H1 (cell line): ENCODE data around the gene FXYD7.

Experiments used
- CHD1 ChIP-seq: IDR thresholded peaks from 2 replicates; pipeline ENCODE4 v1.6.1; 2012; ENCODE audit warnings: low read depth, low read length, improper control_type of control experiment
- CHD2 ChIP-seq: IDR thresholded peaks from 2 replicates; pipeline ENCODE4 v1.6.1; 2012; ENCODE audit warnings: low read length, improper control_type of control experiment
- CTCF ChIP-seq, 3 experiments: IDR thresholded peaks; 1 replicate in 2 of 3; 2 replicates in 1 of 3; pipeline versions ENCODE4 v1.5.1 to v1.6.1; 2011; ENCODE audit warnings: low read length in 3 of 3, mild to moderate bottlenecking in 3 of 3, inconsistent platforms in 2 of 3, low read depth in 1 of 3, moderate library complexity in 1 of 3; ENCODE audit not compliant: insufficient read depth in 1 of 3; ENCODE audit errors: control extremely low read depth in 1 of 3
- EP300 ChIP-seq, 2 experiments: IDR thresholded peaks; 1 replicate in 1 of 2; 2 replicates in 1 of 2; pipeline ENCODE4 v1.6.1; 2011 to 2012; ENCODE audit warnings: low read depth in 2 of 2, low read length in 2 of 2, mild to moderate bottlenecking in 2 of 2, borderline replicate concordance in 1 of 2, inconsistent platforms in 1 of 2, moderate library complexity in 1 of 2
- MAX ChIP-seq: IDR thresholded peaks from 2 replicates; pipeline ENCODE4 v1.6.1; 2012; ENCODE audit warnings: inconsistent platforms
- POLR2A ChIP-seq, 2 experiments: IDR thresholded peaks; 1 replicate in 1 of 2; 2 replicates in 1 of 2; pipeline ENCODE4 v1.6.1; 2011; ENCODE audit warnings: low read depth in 2 of 2, low read length in 2 of 2, mild to moderate bottlenecking in 2 of 2; ENCODE audit errors: control extremely low read depth in 1 of 2
- SIN3A ChIP-seq, 2 experiments: IDR thresholded peaks in 1 of 2; conservative IDR thresholded peaks in 1 of 2; 2 replicates each; pipeline ENCODE4 v1.6.1; 2011 to 2012; ENCODE audit warnings: low read length in 2 of 2, improper control_type of control experiment in 1 of 2, low read depth in 1 of 2, mild to moderate bottlenecking in 1 of 2
- TAF1 ChIP-seq: IDR thresholded peaks from 2 replicates; pipeline ENCODE4 v1.6.1; 2011; ENCODE audit warnings: mild to moderate bottlenecking, low read depth, low read length
- TCF12 ChIP-seq: IDR thresholded peaks from 2 replicates; pipeline ENCODE4 v1.6.1; 2011; ENCODE audit warnings: low read depth, mild to moderate bottlenecking, low read length

GRCh38 chr19:35109395-35110112, 33.5 kb upstream of the FXYD7 start:
- TF ChIP-seq MAX (no peak), CHD2 (no peak), SIN3A (conservative IDR thresholded peaks at IDR 0.05 in 1 of 2, IDR thresholded peaks at IDR 0.05 in 1 of 2; ENCODE audit: low read depth in 1 of 2, low read length in 2 of 2) (no peak), TCF12 (no peak), CTCF (IDR thresholded peaks at IDR 0.05; ENCODE audit: control extremely low read depth in 1 of 3, insufficient read depth in 1 of 3, low read depth in 1 of 3, low read length in 3 of 3) (no peak), TAF1 (no peak), POLR2A (IDR thresholded peaks at IDR 0.05; ENCODE audit: control extremely low read depth in 1 of 2, low read depth in 2 of 2, low read length in 2 of 2) (no peak), CHD1 (no peak), EP300 (IDR thresholded peaks at IDR 0.05; ENCODE audit: borderline replicate concordance in 1 of 2, low read depth in 2 of 2, low read length in 2 of 2) (no peak)
